ENCODE data around the gene PHC3.
A peak's percentile ranks its signal among the peaks of the same experiment; 100 is the strongest.

Gene PHC3

DNA sequence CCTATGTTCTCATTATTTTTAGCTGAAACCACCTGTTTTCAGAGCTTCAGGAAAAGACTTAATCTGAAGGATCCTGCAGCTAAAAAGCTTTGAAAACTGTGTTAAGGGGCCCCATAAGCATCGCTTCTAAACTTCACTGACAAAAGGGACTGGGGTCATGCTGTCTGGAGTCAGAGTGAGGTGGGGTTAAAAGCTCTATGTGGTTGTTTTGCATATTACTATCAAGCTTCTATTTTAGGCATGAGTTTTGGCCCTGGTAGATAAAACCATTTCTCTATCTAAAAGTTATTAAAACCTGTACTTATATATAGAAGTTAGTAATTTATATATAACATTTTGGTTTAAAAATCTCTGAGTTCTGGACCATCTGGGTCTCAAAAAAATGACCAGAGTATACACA is 98.2 kb downstream of the PHC3 start:
- TF ChIP-seq, protein P1, sequence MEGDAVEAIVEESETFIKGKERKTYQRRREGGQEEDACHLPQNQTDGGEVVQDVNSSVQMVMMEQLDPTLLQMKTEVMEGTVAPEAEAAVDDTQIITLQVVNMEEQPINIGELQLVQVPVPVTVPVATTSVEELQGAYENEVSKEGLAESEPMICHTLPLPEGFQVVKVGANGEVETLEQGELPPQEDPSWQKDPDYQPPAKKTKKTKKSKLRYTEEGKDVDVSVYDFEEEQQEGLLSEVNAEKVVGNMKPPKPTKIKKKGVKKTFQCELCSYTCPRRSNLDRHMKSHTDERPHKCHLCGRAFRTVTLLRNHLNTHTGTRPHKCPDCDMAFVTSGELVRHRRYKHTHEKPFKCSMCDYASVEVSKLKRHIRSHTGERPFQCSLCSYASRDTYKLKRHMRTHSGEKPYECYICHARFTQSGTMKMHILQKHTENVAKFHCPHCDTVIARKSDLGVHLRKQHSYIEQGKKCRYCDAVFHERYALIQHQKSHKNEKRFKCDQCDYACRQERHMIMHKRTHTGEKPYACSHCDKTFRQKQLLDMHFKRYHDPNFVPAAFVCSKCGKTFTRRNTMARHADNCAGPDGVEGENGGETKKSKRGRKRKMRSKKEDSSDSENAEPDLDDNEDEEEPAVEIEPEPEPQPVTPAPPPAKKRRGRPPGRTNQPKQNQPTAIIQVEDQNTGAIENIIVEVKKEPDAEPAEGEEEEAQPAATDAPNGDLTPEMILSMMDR (IDR thresholded peaks at IDR 0.05; ENCODE audit: low read depth, low read length) = no peak
- H3K4me3 ChIP-seq (replicated peaks in 1 of 2; ENCODE audit: low read depth in 2 of 2, low read length in 2 of 2) = no peak overlapping the region
- DNase-seq (ENCODE audit: low read depth in 2 of 2) = no peak

DNA sequence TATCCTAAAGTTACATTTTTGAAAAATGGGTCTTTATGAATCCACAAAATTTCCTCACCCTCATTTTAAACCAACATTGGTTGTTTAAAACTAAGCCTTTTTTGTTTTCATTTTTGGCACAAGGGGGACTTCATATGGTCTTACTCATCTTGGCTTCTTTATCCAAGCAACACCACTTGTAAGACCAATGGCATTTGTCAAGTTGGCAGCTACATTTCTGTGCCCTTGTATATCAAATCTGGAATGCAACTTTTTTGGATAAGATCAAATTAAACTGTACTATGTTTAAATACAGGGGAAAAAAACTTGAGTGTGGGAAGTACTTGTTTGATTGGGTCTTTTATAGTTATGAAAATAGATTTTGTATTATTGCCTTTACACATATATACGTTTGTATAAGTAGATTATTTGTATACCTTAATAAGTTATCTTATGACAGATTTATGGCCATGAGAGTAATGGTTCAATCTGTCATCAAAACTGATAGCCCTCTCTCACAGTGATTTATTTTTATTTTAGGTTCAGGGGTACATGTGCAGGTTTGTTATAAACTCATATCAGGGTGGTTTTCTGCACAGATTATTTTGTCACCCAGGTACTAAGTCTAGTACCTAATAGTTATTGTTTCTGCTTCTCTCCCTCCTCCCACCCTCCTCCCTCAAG is 100.3 kb downstream of the PHC3 start:
- TF ChIP-seq, protein P1 (IDR thresholded peaks at IDR 0.05; ENCODE audit: low read depth, low read length) = no peak
- DNase-seq (ENCODE audit: low read depth in 2 of 2) = peak; percentile 18 to 48

DNA sequence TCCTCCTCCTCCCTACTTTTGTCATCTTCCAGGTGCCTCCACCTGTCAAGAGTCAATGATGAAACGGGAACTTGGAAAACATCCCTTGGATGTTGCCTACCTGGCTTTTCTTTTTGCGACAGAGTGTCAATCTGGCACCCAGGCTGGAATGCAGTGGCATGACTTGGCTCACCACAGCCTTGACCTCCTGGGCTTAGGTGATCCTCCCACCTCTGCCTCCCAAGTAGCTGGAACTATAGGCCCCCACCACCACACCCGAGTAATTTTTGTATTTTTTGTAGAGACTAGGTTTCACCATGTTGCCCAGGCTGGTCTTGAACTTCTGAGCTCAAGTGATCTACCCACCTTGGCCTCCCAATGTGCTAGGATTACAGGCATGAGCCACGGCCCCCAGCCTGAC is 100.9 kb downstream of the PHC3 start:
- TF ChIP-seq, protein P1 (IDR thresholded peaks at IDR 0.05; ENCODE audit: low read depth, low read length) = no peak
- no peak overlapping the region for H3K4me3 ChIP-seq (replicated peaks in 1 of 2; ENCODE audit: low read depth in 2 of 2, low read length in 2 of 2)
- DNase-seq (ENCODE audit: low read depth in 2 of 2) = no peak

More for the DNA sequence above, 100.3 kb downstream of the PHC3 start:
- H3K4me3 ChIP-seq (replicated peaks in 1 of 2; ENCODE audit: low read depth in 2 of 2, low read length in 2 of 2) = no peak overlapping the region

DNA sequence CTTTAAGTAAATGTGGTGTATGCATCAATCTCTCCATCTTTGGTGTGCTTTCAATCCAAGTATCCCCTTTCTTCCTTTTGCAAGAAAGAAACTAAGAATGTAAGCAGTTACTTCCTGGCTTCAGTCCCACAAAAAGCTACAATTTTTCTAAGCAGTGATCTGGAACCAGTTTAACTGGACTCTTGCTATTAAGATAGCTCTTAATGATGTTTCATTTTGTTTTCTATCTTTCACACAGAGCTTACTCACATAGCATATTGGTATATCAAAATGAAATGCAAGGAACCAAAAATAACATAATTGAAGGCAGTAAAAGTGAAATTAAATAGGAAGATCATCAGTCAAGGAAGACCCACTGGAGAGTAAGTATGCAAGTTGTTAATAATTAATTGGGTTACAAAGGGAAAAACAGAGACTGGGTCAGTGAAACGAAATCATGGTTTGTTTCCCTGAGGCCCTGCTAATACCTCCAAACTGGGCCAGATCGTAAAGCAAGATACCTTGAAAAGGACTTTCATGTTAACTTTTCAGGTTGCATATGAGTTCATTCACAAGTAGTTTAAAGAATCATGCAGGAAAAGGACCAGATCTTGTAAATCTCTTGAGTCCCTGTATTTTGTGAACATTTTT is 101.9 kb downstream of the PHC3 start:
- TF ChIP-seq, protein P1 (IDR thresholded peaks at IDR 0.05; ENCODE audit: low read depth, low read length) = no peak
- H3K4me3 ChIP-seq (replicated peaks in 1 of 2; ENCODE audit: low read depth in 2 of 2, low read length in 2 of 2) = no peak overlapping the region
- peak in 1 of 2 donors; percentile 11 for DNase-seq (ENCODE audit: low read depth in 2 of 2)

DNA sequence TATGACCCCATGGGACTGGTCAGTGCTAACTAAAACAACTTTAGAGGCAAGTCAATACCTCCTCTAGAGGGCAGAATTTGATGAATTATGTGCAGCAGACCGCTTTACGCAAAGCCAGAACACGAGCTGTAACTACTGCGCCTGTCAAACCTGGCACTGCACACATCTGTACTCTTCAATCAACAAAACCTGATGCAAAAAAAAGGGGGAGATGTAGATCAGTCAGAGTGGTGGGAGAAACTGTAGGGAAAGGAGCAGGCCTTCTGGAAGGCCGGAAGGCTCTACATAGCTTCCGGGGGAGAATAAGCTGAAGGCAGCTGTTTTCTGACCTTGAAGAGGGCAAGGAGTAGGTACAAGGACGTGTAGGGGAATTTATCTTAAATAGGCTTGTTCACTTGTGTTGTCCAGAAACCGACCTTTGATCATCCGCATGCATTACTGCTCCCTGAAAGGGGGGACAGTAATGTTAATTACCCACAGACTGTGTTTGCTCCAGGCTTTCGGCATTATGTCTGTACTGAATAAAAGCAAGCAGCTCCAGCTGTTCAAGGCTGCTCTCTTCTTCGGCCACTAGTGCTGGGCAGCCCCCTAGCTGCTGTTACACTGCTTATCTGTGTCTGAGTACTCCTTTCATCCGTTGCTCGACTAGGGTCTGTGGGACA is 102.8 kb downstream of the PHC3 start:
- TF ChIP-seq, protein P1 (IDR thresholded peaks at IDR 0.05; ENCODE audit: low read depth, low read length) = no peak
- H3K4me3 ChIP-seq (replicated peaks in 1 of 2; ENCODE audit: low read depth in 2 of 2, low read length in 2 of 2) = no peak overlapping the region
- DNase-seq (ENCODE audit: low read depth in 2 of 2) = no peak

DNA sequence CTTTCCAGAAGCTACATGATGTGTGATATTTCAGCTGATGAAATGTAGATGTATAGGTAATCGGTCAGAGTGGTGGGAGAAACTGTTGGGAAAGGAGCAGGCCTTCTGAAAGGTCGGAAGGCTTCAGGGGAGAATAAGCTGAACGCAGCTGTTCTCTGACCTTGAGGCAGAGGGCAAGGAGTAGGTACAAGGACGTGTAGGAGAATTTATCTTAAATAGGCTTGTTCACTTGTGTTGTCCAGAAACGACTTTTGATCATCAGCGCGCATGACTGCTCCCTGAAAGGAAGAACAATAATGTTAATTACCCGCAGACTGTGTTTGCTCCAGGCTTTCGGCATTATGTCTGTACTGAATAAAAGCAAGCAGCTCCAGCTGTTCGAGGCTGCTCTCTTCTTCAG is 104.2 kb downstream of the PHC3 start:
- TF ChIP-seq, protein P1 (IDR thresholded peaks at IDR 0.05; ENCODE audit: low read depth, low read length) = no peak
- no peak for DNase-seq (ENCODE audit: low read depth in 2 of 2)
- H3K4me3 ChIP-seq (replicated peaks in 1 of 2; ENCODE audit: low read depth in 2 of 2, low read length in 2 of 2) = no peak overlapping the region

All from cardiac fibroblast (primary cell).